GM12878 (cell line): ENCODE measurements around the gene MIER1. TPM values are rescaled to one million over a fixed set of nuclear protein-coding genes. Genes with fewer than 3 reads are reported as not detected.

Experiments used
- ATAC-seq: fragments of 200-7000 bp; cut with Tn5 transposase; 3 replicates; pipeline ENCODE4 v1.9.1; 2020; ENCODE audit warnings: mild to moderate bottlenecking, moderate library complexity
- BruUV-seq: library from RNA; stranded (reverse); fragments of 400-500 nt; replicated peaks from 2 replicates; lab custom pipeline; 2021; lab: Mats Ljungman, UMichigan
- CTCF ChIA-PET: fragments of 300-600 bp; sonication (Branson Sonifier 250); formaldehyde crosslinking; extraction: SDS; loops from one replicate; lab custom pipeline; 2021; ENCODE audit warnings: inconsistent platforms; lab: Yijun Ruan, JAX
- POLR2A ChIA-PET: fragments of 350-600 bp; formaldehyde crosslinking; extraction: SDS; loops from one replicate; lab custom pipeline; 2021; ENCODE audit warnings: inconsistent platforms; lab: Charles Lee
- RAD21 ChIA-PET: fragments of 300-600 bp; sonication (Branson Sonifier 250); formaldehyde crosslinking; loops from one replicate; lab custom pipeline; 2023; ENCODE audit warnings: antibody characterized with exemption; ENCODE audit not compliant: unreplicated experiment; lab: Charles Lee
- SMC1A ChIA-PET: fragments of 300-600 bp; sonication (Branson Sonifier 250); formaldehyde crosslinking; loops from one replicate; lab custom pipeline; 2023; ENCODE audit not compliant: unreplicated experiment, uncharacterized antibody; lab: Charles Lee
- DNase-seq: peaks from one replicate; pipeline ENCODE4 v3.0.0-alpha.2; 2011; ENCODE audit warnings: low read depth, low spot score
- FAIRE-seq: peaks from 3 replicates; lab custom pipeline; 2011; peaks lifted over from hg19 to GRCh38; lab: Jason Lieb, UNC
- H2AFZ ChIP-seq: 2 replicates; pipeline ENCODE4 v1.6.0; 2011; ENCODE audit warnings: low read depth, low read length, control low read depth; ENCODE audit not compliant: control insufficient read depth
- H3K27ac ChIP-seq: 2 replicates; pipeline ENCODE4 v1.5.1; 2011; ENCODE audit warnings: control low read depth; ENCODE audit not compliant: control insufficient read depth, insufficient read depth
- H3K27me3 ChIP-seq, 2 experiments: replicated peaks in 1 of 2; 2 replicates each; pipeline versions ENCODE4 v1.6.0 to v1.6.1; 2011; ENCODE audit warnings: low read length in 1 of 2; ENCODE audit not compliant: control insufficient read depth in 2 of 2, insufficient read depth in 2 of 2
- H3K36me3 ChIP-seq, 2 experiments: 2 replicates each; pipeline ENCODE4 v1.5.1; 2011; ENCODE audit warnings: low read length in 1 of 2; ENCODE audit not compliant: control insufficient read depth in 2 of 2, insufficient read depth in 2 of 2
- H3K4me1 ChIP-seq: 2 replicates; pipeline ENCODE4 v1.6.1; 2011; ENCODE audit warnings: mild to moderate bottlenecking, low read length, moderate library complexity, mixed read lengths; ENCODE audit not compliant: control insufficient read depth, insufficient read depth
- H3K4me2 ChIP-seq: 2 replicates; pipeline ENCODE4 v1.6.0; 2011; ENCODE audit warnings: control low read depth; ENCODE audit not compliant: control insufficient read depth, insufficient read depth
- H3K4me3 ChIP-seq: fragments of 200-600 bp; sonication (generic); 2 replicates; pipeline ENCODE4 v1.5.1; 2016
- H3K79me2 ChIP-seq: 2 replicates; pipeline ENCODE4 v1.6.0; 2011; ENCODE audit warnings: low read length; ENCODE audit not compliant: control insufficient read depth, insufficient read depth
- H3K9ac ChIP-seq: 2 replicates; pipeline ENCODE4 v1.8.0; 2011; ENCODE audit warnings: low read length, control low read depth, mixed read lengths; ENCODE audit not compliant: control insufficient read depth, insufficient read depth
- H3K9me3 ChIP-seq: replicated peaks from 3 replicates; pipeline ENCODE4 v1.5.1; 2011; ENCODE audit warnings: mild to moderate bottlenecking, low read length; ENCODE audit not compliant: control insufficient read depth, insufficient read depth
- H4K20me1 ChIP-seq: 2 replicates; pipeline ENCODE4 v1.6.0; 2011; ENCODE audit not compliant: control insufficient read depth, insufficient read depth
- KDM1A ChIP-seq: fragments of 200-600 bp; sonication (generic); IDR thresholded peaks from 2 replicates; pipeline ENCODE4 v1.6.1; 2016; ENCODE audit warnings: borderline replicate concordance
- MEF2B ChIP-seq: fragments of 450-650 bp; IDR thresholded peaks from 2 replicates; pipeline ENCODE4 v1.6.1; 2018; ENCODE audit warnings: mild to moderate bottlenecking, moderate library complexity; ENCODE audit not compliant: partially characterized antibody, poor library complexity, severe bottlenecking
- MTA3 ChIP-seq: IDR thresholded peaks from 2 replicates; pipeline ENCODE4 v1.6.1; 2012; ENCODE audit warnings: low read length, inconsistent platforms, borderline replicate concordance
- NR2C1 ChIP-seq: fragments of 450-650 bp; IDR thresholded peaks from 2 replicates; pipeline ENCODE4 v1.6.1; 2017; ENCODE audit warnings: antibody characterized with exemption, mild to moderate bottlenecking, moderate library complexity
- POLR2AphosphoS5 ChIP-seq: IDR thresholded peaks from 2 replicates; pipeline ENCODE4 v1.6.1; 2011; ENCODE audit warnings: mild to moderate bottlenecking, low read length, inconsistent platforms
- STAT1 ChIP-seq: fragments of 450-650 bp; conservative IDR thresholded peaks from 2 replicates; pipeline ENCODE4 v1.6.1; 2014; ENCODE audit warnings: antibody characterized with exemption, mild to moderate bottlenecking
- TCF12 ChIP-seq: IDR thresholded peaks from 2 replicates; pipeline ENCODE4 v1.6.1; 2011; ENCODE audit warnings: low read depth, mild to moderate bottlenecking, low read length
- ZNF687 ChIP-seq: fragments of 450-650 bp; IDR thresholded peaks from 2 replicates; pipeline ENCODE4 v1.6.1; 2017; ENCODE audit warnings: mild to moderate bottlenecking, moderate library complexity
- WGBS: methylation state at CpG from one replicate; pipeline ENCODE4 v1.1.6; 2016; ENCODE audit warnings: low lambda C conversion rate; ENCODE audit not compliant: insufficient replicate concordance, insufficient coverage; ENCODE audit errors: missing lambda C conversion rate; 5-methylcytosine and 5-hydroxymethylcytosine counted together
- in situ Hi-C: fragments of 300-500 bp; cut with MboI; formaldehyde crosslinking; loops from 9 replicates; pipeline ENCODE4 v1.14.3; 2018; ENCODE audit warnings: mixed read lengths
- intact Hi-C: fragments of 100-400 bp; cut with micrococcal nuclease; formaldehyde crosslinking; loops from one replicate; pipeline ENCODE4 v1.14.2; 2022; ENCODE audit not compliant: unreplicated experiment
- polyA plus RNA-seq, 11 experiments: library from polyadenylated mRNA; depleted of rRNA in 4 of 11; unstranded in 6 of 11; stranded (reverse) in 5 of 11; fragments of >200 nt; fragmentation: Nextera tagmentation in 4 of 11; fragmentation: Illumina TruSeq in 1 of 11; extraction: Ambion mirVana in 4 of 11; extraction: Trizol in 1 of 11; gene quantifications; 1 replicate in 1 of 11; 2 replicates in 10 of 11; pipeline versions ENCODE4 v1.2.1 to v1.2.3, GENCODE V29; 2011 to 2016; ENCODE audit warnings: inconsistent platforms in 2 of 11, missing spikeins in 2 of 11, low read depth in 1 of 11
- total RNA-seq, 4 experiments: library from RNA; depleted of rRNA in 3 of 4; stranded (reverse); fragments of >200 nt in 3 of 4; fragmentation: Illumina TruSeq in 1 of 4; extraction: Trizol in 1 of 4; gene quantifications; 2 replicates each; pipeline versions ENCODE4 v1.2.1 to v1.2.3, GENCODE V29; 2013 to 2021
- TF ChIP-seq, protein P1 (sequence below): fragments of 450-650 bp; formaldehyde crosslinking; IDR thresholded peaks from 2 replicates; pipeline ENCODE4 v1.5.0; 2022; ENCODE audit warnings: mild to moderate bottlenecking, missing genetic modification characterization
- TF ChIP-seq, protein P2 (sequence below): fragments of 150-350 bp; IDR thresholded peaks from 2 replicates; pipeline ENCODE4 v1.6.1; 2014; ENCODE audit warnings: mild to moderate bottlenecking, low read depth, low read length

MIER1 gene
- total and polyA plus RNA-seq, 10 of the 15 experiments (the other 5 are each of a cell fraction or from before 2014, with no cell fraction given): 13.6 to 39.8 (median 25.7) TPM

DNA sequence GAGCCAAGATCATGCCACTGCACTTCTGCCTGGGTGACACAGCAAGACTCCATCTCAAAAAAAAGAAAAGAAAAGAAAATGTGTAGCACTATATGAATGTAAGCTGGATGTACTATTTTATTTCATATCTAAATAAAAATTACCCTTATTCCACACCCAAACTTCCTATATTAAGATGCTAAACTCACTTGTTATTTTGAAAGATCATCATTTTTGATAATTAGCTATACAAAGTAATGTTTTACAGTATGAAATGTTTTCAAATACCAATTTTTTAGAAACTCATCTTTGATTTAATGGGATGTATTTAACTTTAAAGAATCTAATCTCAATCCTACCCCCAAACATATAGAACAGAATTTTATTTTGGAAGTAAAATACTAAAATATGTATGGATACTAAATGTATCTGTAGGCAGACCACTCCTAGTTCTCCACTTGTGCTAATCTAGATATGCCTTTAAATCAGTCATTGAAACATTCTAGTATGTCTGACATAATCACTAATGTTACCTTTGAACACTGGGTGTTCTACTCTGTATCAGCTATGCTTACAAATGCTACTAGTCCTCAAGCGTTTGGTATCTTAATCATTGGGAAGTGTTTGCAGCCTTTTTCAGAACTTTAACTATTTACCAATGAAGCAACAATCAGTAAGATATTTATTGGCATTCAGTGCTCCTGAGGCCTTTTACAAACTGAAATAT is 12.9 kb downstream of the MIER1 start:
- in situ Hi-C loops (loop anchor here (25.0 kb wide), 2 partner anchors 550 to 675 kb away; no protein-coding TSS in a partner anchor), intact Hi-C loops (loop anchor here (10.0 kb wide), 2 partner anchors 563 to 663 kb away; no protein-coding TSS in a partner anchor)
- no peak for DNase-seq
- Histone ChIP-seq H3K9ac (no peak overlapping the region), H3K27ac (no peak overlapping the region), H3K4me2 (no peak overlapping the region), H2AFZ (no peak overlapping the region), H3K79me2 (peaks cover 91% of the 10 kb centered on the region), H3K27me3 (no peaks in the 10 kb centered on the region), H4K20me1 (no peaks in the 10 kb centered on the region), H3K4me1 (peaks cover 2% of the 10 kb centered on the region; the same call in 1 of the 2 replicates), H3K4me3 (no peak overlapping the region), H3K9me3 (no peaks in the 10 kb centered on the region), H3K36me3 (peaks cover 4% of the 10 kb centered on the region in 2 experiments)
- no peak for FAIRE-seq
- ChIA-PET SMC1A (interaction anchor here (0.6 to 2.6 kb wide), 9 partner anchors 11 to 280 kb away, joined by 3 to 11 read pairs (median 3); no protein-coding TSS in a partner anchor), POLR2A (interaction anchor here (0.5 to 1.7 kb wide), 5 partner anchors 12 to 274 kb away, joined by 3 to 9 read pairs (median 3); partner anchors contain the start of genes DNAI4, MIER1 and SLC35D1), RAD21 (interaction anchor here (0.7 to 0.8 kb wide), 4 partner anchors 18 to 575 kb away, joined by 3 to 4 read pairs (median 3); no protein-coding TSS in a partner anchor), CTCF (interaction anchor here (0.5 to 1.6 kb wide), 5 partner anchors 58 to 277 kb away, joined by 3 to 5 read pairs (median 3); no protein-coding TSS in a partner anchor)
- 53% methylated on average over 1 of the region's 1 CpG for WGBS
- peak; percentile 54 for ATAC-seq
- no TSS peak for BruUV-seq
- TF ChIP-seq ZNF687 (no peak), MEF2B (no peak), NR2C1 (no peak), TCF12 (no peak), MTA3 (no peak), KDM1A (no peak), STAT1 (no peak), POLR2AphosphoS5 (no peak)
- TF ChIP-seq, protein P1, sequence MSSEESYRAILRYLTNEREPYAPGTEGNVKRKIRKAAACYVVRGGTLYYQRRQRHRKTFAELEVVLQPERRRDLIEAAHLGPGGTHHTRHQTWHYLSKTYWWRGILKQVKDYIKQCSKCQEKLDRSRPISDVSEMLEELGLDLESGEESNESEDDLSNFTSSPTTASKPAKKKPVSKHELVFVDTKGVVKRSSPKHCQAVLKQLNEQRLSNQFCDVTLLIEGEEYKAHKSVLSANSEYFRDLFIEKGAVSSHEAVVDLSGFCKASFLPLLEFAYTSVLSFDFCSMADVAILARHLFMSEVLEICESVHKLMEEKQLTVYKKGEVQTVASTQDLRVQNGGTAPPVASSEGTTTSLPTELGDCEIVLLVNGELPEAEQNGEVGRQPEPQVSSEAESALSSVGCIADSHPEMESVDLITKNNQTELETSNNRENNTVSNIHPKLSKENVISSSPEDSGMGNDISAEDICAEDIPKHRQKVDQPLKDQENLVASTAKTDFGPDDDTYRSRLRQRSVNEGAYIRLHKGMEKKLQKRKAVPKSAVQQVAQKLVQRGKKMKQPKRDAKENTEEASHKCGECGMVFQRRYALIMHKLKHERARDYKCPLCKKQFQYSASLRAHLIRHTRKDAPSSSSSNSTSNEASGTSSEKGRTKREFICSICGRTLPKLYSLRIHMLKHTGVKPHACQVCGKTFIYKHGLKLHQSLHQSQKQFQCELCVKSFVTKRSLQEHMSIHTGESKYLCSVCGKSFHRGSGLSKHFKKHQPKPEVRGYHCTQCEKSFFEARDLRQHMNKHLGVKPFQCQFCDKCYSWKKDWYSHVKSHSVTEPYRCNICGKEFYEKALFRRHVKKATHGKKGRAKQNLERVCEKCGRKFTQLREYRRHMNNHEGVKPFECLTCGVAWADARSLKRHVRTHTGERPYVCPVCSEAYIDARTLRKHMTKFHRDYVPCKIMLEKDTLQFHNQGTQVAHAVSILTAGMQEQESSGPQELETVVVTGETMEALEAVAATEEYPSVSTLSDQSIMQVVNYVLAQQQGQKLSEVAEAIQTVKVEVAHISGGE (CRISPR knock-in tag): no peak
- TF ChIP-seq, protein P2, sequence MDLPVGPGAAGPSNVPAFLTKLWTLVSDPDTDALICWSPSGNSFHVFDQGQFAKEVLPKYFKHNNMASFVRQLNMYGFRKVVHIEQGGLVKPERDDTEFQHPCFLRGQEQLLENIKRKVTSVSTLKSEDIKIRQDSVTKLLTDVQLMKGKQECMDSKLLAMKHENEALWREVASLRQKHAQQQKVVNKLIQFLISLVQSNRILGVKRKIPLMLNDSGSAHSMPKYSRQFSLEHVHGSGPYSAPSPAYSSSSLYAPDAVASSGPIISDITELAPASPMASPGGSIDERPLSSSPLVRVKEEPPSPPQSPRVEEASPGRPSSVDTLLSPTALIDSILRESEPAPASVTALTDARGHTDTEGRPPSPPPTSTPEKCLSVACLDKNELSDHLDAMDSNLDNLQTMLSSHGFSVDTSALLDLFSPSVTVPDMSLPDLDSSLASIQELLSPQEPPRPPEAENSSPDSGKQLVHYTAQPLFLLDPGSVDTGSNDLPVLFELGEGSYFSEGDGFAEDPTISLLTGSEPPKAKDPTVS: no peak
